Erythroblast (primary cell): ENCODE data around the gene ORM2.

Experiments used
- DNase-seq, 2 experiments: peaks; one replicate each; lab custom pipeline; 2025; lab: John Stamatoyannopoulos, UW
- GATA1 ChIP-seq: IDR thresholded peaks from 2 replicates; pipeline ENCODE4 v1.6.1; 2011; ENCODE audit warnings: low read depth, mild to moderate bottlenecking, control low read depth, low read length, moderate library complexity
- POLR2A ChIP-seq: IDR thresholded peaks from 2 replicates; pipeline ENCODE4 v1.6.1; 2011; ENCODE audit warnings: mild to moderate bottlenecking, low read length

ORM2 gene

DNA sequence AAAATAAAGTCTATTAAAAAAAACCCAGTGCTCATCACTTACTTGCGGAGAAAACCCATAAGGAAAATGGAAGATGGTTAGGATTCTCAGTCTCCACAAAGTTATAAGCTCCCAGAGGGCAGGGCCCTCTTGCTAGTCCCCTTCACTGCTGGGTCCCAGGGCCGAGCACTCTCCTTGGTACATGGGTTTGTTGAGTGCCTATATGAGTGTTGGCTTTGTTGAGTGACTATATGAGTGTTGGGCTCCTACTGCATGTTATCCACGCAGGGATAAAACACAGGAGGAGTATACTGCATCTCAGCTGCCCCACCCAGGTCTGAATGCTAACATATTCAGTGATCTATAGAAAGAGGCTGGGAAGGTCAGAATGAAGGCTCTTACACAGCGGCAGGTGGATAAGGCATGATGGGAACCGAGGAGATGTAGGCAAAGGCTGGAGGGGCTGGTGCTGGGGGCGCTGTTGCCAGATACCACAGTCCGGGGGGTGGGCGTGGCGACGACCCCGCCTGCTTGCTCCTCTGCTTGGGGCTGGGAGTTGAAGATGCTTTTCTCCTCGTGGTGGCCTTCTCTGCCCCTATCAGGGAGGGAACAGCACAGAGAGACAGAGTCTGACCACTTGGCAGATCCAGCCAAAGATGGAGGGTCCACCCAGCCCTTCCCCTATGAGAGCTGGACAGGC is 11.6 kb downstream of the ORM2 start:
- DNase-seq: no peak
- no peak for TF ChIP-seq GATA1
- TF ChIP-seq POLR2A: no peak

- TF ChIP-seq GATA1 (no peak), POLR2A (no peak)
- no peak for DNase-seq
These were observed 12.3 kb downstream of the ORM2 start for GRCh38 chr9:114341991-114342390.

DNA sequence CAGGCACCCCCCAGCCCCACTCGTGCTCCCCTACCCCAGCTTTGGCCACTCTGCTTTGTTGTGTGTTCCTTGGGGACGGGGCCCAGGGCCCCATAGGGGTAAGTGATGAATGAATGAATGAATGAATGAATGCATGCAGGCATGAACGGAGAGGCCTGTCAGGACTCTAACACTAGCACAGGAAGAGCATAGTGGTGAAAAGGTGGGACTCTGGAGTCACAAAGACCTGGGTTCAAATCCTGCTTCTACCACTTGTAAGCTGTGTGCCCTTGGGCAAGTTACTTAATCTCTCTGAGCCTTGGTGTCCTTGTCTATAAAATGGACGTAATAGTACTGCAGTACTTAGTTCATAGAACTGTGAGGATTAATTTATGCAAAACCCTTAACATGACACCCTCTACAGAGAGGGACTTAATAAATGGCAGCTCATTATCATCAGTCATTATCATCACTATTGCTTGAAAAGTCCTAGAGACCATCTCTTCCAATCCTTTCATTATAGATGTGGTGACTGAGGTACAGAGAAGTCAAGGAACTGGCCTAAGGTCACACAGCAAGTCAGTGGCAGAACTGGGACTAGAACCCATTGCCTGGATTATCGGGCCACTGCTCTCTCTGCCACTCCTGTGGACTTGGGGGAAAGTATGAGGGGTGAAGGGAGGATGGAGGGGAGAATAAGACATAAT is 13.2 kb downstream of the ORM2 start:
- DNase-seq: no peak
- TF ChIP-seq POLR2A (no peak), GATA1 (no peak)

GRCh38 chr9:114343471-114344187 is 14.0 kb downstream of the ORM2 start:
- TF ChIP-seq GATA1 (no peak), POLR2A (no peak)
- DNase-seq: no peak

DNA sequence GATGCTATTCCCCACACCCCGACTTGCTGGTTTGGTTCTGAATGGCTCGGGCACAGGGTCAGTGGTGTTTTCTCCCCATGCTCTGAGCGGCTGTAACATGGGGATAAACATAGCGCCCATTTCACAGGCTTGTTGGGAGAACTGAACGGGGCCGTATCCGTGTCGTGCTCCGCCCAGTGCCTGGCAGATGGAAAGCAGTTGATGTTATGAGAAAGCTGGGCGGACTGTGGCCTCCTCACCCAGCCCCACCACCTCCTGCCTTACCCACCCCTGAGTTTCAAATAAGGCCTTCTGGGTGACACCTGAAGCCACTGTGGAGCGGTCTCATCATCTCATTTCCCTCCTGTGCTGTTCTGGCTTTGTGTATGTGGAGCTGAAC is 14.5 kb downstream of the ORM2 start:
- DNase-seq: no peak
- no peak for TF ChIP-seq GATA1
- TF ChIP-seq POLR2A: no peak

- TF ChIP-seq GATA1: no peak
- TF ChIP-seq POLR2A: no peak
- DNase-seq: no peak
These were observed 15.0 kb downstream of the ORM2 start for GRCh38 chr9:114344692-114345091.

DNA sequence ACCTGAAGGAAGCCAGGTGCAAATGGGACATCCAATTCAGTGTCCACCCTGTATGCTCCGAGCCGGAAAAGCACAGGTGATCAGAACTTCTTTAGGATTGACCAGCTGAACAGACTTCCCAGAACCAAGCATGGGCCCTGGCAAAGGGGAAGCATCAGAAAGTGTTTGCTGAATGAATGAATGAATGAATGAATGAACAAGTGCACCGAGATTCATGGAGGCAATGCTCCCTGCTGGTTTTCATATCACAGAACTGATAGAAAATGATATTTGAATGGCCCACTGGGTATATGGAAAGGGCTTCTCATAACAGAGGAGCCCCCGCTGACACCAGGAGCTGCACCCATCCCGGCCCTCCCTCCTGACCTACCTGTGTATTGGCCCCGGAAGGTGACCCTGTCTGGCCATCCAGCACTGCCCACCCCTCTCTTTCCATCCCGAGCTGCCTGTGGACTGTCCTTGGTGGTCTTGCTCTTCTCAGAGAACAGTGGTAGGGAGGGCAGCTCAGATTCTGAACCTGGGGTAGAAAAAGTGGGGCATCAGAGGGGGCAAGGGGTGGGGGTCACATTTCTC is 15.9 kb downstream of the ORM2 start:
- DNase-seq: no peak
- no peak for TF ChIP-seq POLR2A
- no peak for TF ChIP-seq GATA1

DNA sequence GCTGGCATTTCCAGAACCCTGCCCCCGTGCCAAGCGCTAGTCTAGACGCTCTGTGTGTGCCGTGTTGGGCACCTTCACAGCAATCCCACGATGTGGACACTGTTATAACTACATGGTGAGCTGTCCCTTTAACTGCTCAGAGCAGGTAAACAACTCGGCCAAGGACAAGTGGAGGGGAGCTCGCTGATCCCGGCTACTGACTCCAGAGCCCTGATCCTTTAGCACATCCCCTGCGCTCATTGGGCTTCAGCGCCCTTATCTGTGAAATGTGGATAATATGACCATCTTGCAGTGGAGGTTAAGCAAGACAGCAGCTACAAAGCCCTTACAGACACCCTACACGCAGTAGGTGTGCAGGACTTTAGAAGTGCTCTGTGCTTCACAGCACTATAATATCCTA is 16.5 kb downstream of the ORM2 start:
- no peak for DNase-seq
- TF ChIP-seq POLR2A (no peak), GATA1 (no peak)

DNA sequence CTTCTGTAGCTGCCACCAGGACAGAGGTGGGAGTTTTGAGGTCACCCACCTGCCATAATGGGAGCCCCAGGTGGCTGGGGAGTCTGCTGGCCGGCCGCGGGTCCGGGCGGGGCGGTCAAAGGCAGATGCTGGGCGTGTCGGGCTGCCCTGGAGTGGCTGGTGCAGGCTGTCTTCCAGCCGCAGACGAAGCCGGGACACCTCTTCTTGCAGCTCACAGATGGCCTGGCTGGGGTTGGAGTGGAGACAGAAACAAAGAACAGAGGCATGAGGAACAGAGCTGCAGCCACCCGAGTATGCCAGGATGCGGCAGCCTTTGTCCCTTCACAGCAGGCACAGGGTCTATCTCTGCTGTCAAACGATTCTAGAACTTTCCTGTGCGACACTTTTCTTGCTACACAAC is 18.0 kb downstream of the ORM2 start:
- no peak for DNase-seq
- TF ChIP-seq POLR2A (no peak), GATA1 (no peak)

- no peak for DNase-seq
- TF ChIP-seq GATA1 (no peak), POLR2A (no peak)
These were observed 18.7 kb downstream of the ORM2 start for GRCh38 chr9:114348261-114348905.

DNA sequence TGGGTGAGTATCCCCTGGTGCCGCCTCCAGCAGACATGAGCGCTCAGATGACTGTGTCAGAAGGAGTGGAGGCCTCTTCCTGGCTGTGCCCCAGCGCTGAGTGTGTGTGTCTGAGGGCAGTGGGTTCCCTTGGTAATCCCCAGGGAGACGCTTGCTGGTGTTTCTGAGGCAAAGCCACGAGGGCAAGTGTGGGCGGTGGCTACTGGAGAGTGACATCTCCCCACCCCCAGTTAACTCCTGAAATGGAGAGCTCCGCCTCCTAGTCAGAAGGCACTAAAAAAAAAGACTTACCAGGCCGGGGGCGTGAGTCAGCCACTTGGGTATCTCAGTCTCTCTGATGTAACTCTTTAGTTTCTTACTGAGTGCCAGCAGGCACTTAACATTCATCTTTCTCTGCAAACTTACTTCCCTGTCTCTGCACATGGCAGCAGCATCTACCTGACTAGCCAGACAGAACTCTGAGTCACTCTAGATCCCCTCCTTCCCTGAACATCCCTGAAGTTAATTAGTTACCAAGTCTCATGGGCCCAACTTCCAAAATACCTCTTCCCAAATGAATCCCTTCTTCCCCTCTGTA is 19.3 kb downstream of the ORM2 start:
- peak; percentile 50 to 74 for DNase-seq
- TF ChIP-seq POLR2A: no peak
- no peak for TF ChIP-seq GATA1

- DNase-seq: no peak
- TF ChIP-seq GATA1: no peak
- no peak for TF ChIP-seq POLR2A
These were observed 20.2 kb downstream of the ORM2 start for GRCh38 chr9:114349713-114350480.

- TF ChIP-seq GATA1: no peak
- TF ChIP-seq POLR2A: no peak
- DNase-seq: no peak
These were observed 21.1 kb downstream of the ORM2 start for GRCh38 chr9:114350636-114351401.
